GM12878 (cell line): ENCODE measurements around the gene TCAF1. TPM values are rescaled to one million over a fixed set of nuclear protein-coding genes. Genes with fewer than 3 reads are reported as not detected.

Experiments used
- ATAC-seq: fragments of 200-7000 bp; cut with Tn5 transposase; 3 replicates; pipeline ENCODE4 v1.9.1; 2020; ENCODE audit warnings: mild to moderate bottlenecking, moderate library complexity
- BruUV-seq: library from RNA; stranded (reverse); fragments of 400-500 nt; replicated peaks from 2 replicates; lab custom pipeline; 2021; lab: Mats Ljungman, UMichigan
- CTCF ChIA-PET: fragments of 300-600 bp; sonication (Branson Sonifier 250); formaldehyde crosslinking; extraction: SDS; loops from one replicate; lab custom pipeline; 2021; ENCODE audit warnings: inconsistent platforms; lab: Yijun Ruan, JAX
- POLR2A ChIA-PET: fragments of 350-600 bp; formaldehyde crosslinking; extraction: SDS; loops from one replicate; lab custom pipeline; 2021; ENCODE audit warnings: inconsistent platforms; lab: Charles Lee
- RAD21 ChIA-PET: fragments of 300-600 bp; sonication (Branson Sonifier 250); formaldehyde crosslinking; loops from one replicate; lab custom pipeline; 2023; ENCODE audit warnings: antibody characterized with exemption; ENCODE audit not compliant: unreplicated experiment; lab: Charles Lee
- SMC1A ChIA-PET: fragments of 300-600 bp; sonication (Branson Sonifier 250); formaldehyde crosslinking; loops from one replicate; lab custom pipeline; 2023; ENCODE audit not compliant: unreplicated experiment, uncharacterized antibody; lab: Charles Lee
- DNase-seq: peaks from one replicate; pipeline ENCODE4 v3.0.0-alpha.2; 2011; ENCODE audit warnings: low read depth, low spot score
- FAIRE-seq: peaks from 3 replicates; lab custom pipeline; 2011; peaks lifted over from hg19 to GRCh38; lab: Jason Lieb, UNC
- H2AFZ ChIP-seq: 2 replicates; pipeline ENCODE4 v1.6.0; 2011; ENCODE audit warnings: low read depth, low read length, control low read depth; ENCODE audit not compliant: control insufficient read depth
- H3K27ac ChIP-seq: 2 replicates; pipeline ENCODE4 v1.5.1; 2011; ENCODE audit warnings: control low read depth; ENCODE audit not compliant: control insufficient read depth, insufficient read depth
- H3K27me3 ChIP-seq, 2 experiments: replicated peaks in 1 of 2; 2 replicates each; pipeline versions ENCODE4 v1.6.0 to v1.6.1; 2011; ENCODE audit warnings: low read length in 1 of 2; ENCODE audit not compliant: control insufficient read depth in 2 of 2, insufficient read depth in 2 of 2
- H3K36me3 ChIP-seq, 2 experiments: 2 replicates each; pipeline ENCODE4 v1.5.1; 2011; ENCODE audit warnings: low read length in 1 of 2; ENCODE audit not compliant: control insufficient read depth in 2 of 2, insufficient read depth in 2 of 2
- H3K4me1 ChIP-seq: 2 replicates; pipeline ENCODE4 v1.6.1; 2011; ENCODE audit warnings: mild to moderate bottlenecking, low read length, moderate library complexity, mixed read lengths; ENCODE audit not compliant: control insufficient read depth, insufficient read depth
- H3K4me2 ChIP-seq: 2 replicates; pipeline ENCODE4 v1.6.0; 2011; ENCODE audit warnings: control low read depth; ENCODE audit not compliant: control insufficient read depth, insufficient read depth
- H3K4me3 ChIP-seq: fragments of 200-600 bp; sonication (generic); 2 replicates; pipeline ENCODE4 v1.5.1; 2016
- H3K79me2 ChIP-seq: 2 replicates; pipeline ENCODE4 v1.6.0; 2011; ENCODE audit warnings: low read length; ENCODE audit not compliant: control insufficient read depth, insufficient read depth
- H3K9ac ChIP-seq: 2 replicates; pipeline ENCODE4 v1.8.0; 2011; ENCODE audit warnings: low read length, control low read depth, mixed read lengths; ENCODE audit not compliant: control insufficient read depth, insufficient read depth
- H3K9me3 ChIP-seq: replicated peaks from 3 replicates; pipeline ENCODE4 v1.5.1; 2011; ENCODE audit warnings: mild to moderate bottlenecking, low read length; ENCODE audit not compliant: control insufficient read depth, insufficient read depth
- H4K20me1 ChIP-seq: 2 replicates; pipeline ENCODE4 v1.6.0; 2011; ENCODE audit not compliant: control insufficient read depth, insufficient read depth
- CUX1 ChIP-seq: IDR thresholded peaks from 2 replicates; pipeline ENCODE4 v1.6.1; 2012; ENCODE audit warnings: improper control_type of control experiment, low read depth, low read length; ENCODE audit not compliant: insufficient replicate concordance
- EZH2 ChIP-seq: IDR thresholded peaks from 2 replicates; pipeline ENCODE4 v1.6.1; 2012; ENCODE audit warnings: low read depth, mild to moderate bottlenecking, control low read depth, inconsistent platforms, low read length, borderline replicate concordance; ENCODE audit not compliant: control insufficient read depth
- MEF2A ChIP-seq: IDR thresholded peaks from 2 replicates; pipeline ENCODE4 v1.6.1; 2011; ENCODE audit warnings: low read depth, mild to moderate bottlenecking, low read length, moderate library complexity; ENCODE audit not compliant: insufficient read depth
- POLR2AphosphoS5 ChIP-seq: IDR thresholded peaks from 2 replicates; pipeline ENCODE4 v1.6.1; 2011; ENCODE audit warnings: mild to moderate bottlenecking, low read length, inconsistent platforms
- WGBS: methylation state at CpG from one replicate; pipeline ENCODE4 v1.1.6; 2016; ENCODE audit warnings: low lambda C conversion rate; ENCODE audit not compliant: insufficient replicate concordance, insufficient coverage; ENCODE audit errors: missing lambda C conversion rate; 5-methylcytosine and 5-hydroxymethylcytosine counted together
- in situ Hi-C: fragments of 300-500 bp; cut with MboI; formaldehyde crosslinking; loops from 9 replicates; pipeline ENCODE4 v1.14.3; 2018; ENCODE audit warnings: mixed read lengths
- intact Hi-C: fragments of 100-400 bp; cut with micrococcal nuclease; formaldehyde crosslinking; loops from one replicate; pipeline ENCODE4 v1.14.2; 2022; ENCODE audit not compliant: unreplicated experiment
- polyA plus RNA-seq, 11 experiments: library from polyadenylated mRNA; depleted of rRNA in 4 of 11; unstranded in 6 of 11; stranded (reverse) in 5 of 11; fragments of >200 nt; fragmentation: Nextera tagmentation in 4 of 11; fragmentation: Illumina TruSeq in 1 of 11; extraction: Ambion mirVana in 4 of 11; extraction: Trizol in 1 of 11; gene quantifications; 1 replicate in 1 of 11; 2 replicates in 10 of 11; pipeline versions ENCODE4 v1.2.1 to v1.2.3, GENCODE V29; 2011 to 2016; ENCODE audit warnings: inconsistent platforms in 2 of 11, missing spikeins in 2 of 11, low read depth in 1 of 11
- total RNA-seq, 4 experiments: library from RNA; depleted of rRNA in 3 of 4; stranded (reverse); fragments of >200 nt in 3 of 4; fragmentation: Illumina TruSeq in 1 of 4; extraction: Trizol in 1 of 4; gene quantifications; 2 replicates each; pipeline versions ENCODE4 v1.2.1 to v1.2.3, GENCODE V29; 2013 to 2021

TCAF1 gene
- total and polyA plus RNA-seq, 10 of the 15 experiments (the other 5 are each of a cell fraction or from before 2014, with no cell fraction given), result 2.2 to 16.3 (median 8.0) TPM

DNA sequence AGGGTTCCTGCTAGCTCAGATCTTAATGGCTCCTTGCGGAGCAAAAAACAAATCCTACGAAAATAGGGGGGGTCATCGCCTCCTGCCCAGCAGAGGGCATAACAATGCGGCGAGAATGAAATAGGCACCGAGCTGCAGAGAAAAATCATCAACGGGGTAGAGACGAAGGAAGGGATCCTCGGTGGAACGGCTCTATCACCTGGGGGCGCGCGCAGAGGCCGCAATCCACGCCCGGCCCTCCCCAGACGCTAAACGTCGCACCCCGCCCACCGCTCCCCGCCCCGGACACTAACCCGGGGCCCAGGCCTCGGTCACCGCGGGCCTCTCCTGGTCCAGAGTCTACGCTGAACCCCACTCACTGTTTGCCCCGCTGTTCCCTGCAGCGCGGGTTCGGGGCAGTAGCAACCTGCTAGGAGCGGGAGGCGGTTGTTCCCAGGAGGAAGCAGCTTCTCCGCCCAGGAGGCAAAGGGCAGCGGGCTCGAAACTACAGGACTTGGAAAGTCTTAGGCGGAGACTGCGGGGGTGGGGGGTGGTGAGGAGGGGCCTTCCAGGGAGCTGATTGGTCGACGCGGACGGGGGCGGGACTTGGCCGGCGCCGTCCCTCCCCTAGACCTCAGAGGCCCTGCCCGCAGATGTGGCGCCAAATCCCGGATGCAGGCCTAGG is at the start of gene TCAF1 (continued):
- TF ChIP-seq POLR2AphosphoS5 (peak; percentile 55; the same call in 1 of the 2 replicates), MEF2A (no peak), CUX1 (no peak)

DNA sequence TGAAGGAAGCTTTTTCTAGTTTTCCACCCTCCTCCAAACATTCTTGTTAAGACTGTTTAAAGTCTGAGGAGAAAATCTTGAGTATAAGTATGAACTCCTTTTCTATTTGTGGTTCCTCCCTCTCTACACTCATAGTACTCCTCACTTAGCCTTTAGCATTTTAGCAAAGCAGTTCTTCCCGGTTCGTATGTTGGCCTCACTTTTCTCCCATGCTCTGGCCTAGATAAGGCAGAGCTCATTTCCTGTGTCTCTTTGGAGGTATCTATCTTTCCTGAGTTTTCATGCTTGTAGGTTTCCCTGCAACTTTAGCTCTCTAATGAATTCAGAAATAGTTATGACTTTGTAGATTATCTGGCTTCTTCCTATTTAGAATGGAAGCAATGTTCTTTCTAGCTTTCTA is 46.8 kb upstream of the TCAF1 start:
- no peak for TF ChIP-seq EZH2
- intact Hi-C loops, result no loop called here

More for the DNA sequence above, 46.8 kb upstream of the TCAF1 start:
- WGBS, result 96% methylated on average over 2 of the region's 2 CpGs
- FAIRE-seq (no peak), DNase-seq (no peak), ATAC-seq (no peak)
- H3K9me3 ChIP-seq, result no peaks in the 10 kb centered on the region
- no TSS peak for BruUV-seq
- no peak overlapping the region for H3K4me2 ChIP-seq
- H3K4me3 ChIP-seq, result no peak overlapping the region
- no peaks in the 10 kb centered on the region for H3K4me1 ChIP-seq
- H3K27me3 ChIP-seq, result no peaks in the 10 kb centered on the region
- no peaks in the 10 kb centered on the region for H4K20me1 ChIP-seq
- H3K9ac ChIP-seq, result no peak overlapping the region
- H2AFZ ChIP-seq, result no peak overlapping the region
- ChIA-PET POLR2A (no interaction called here), SMC1A (interaction anchor here (0.9 kb wide), 1 partner anchor 19 kb away, joined by 3 read pairs; no protein-coding TSS in a partner anchor), CTCF (interaction anchor here (0.8 kb wide), 1 partner anchor 212 kb away, joined by 3 read pairs; no protein-coding TSS in a partner anchor), RAD21 (no interaction called here)
- no peaks in the 10 kb centered on the region for H3K36me3 ChIP-seq
- H3K27ac ChIP-seq, result no peak overlapping the region
- no peaks in the 10 kb centered on the region for H3K79me2 ChIP-seq
- in situ Hi-C loops, result no loop called here
